WTC11 (cell line): Measurements from ENCODE around the gene TBL1X. TPM values are rescaled to one million over a fixed set of nuclear protein-coding genes. Genes with fewer than 3 reads are reported as not detected.

Source experiments
- ATAC-seq: fragments of 200-7000 bp; cut with Tn5 transposase; 2 replicates; pipeline ENCODE4 v1.10.0; 2021; ENCODE audit warnings: mild to moderate bottlenecking, moderate library complexity
- CTCF ChIA-PET: fragments of 300-600 bp; sonication (Branson Sonifier 250); formaldehyde crosslinking; loops from one replicate; lab custom pipeline; 2021; ENCODE audit warnings: antibody characterized with exemption; lab: Charles Lee
- POLR2A ChIA-PET: fragments of 350-600 bp; sonication (Branson Sonifier 250); formaldehyde crosslinking; loops from one replicate; lab custom pipeline; 2021; ENCODE audit warnings: antibody characterized with exemption; lab: Charles Lee
- DNase-seq: peaks from one replicate; pipeline ENCODE4 v3.0.0; 2021; ENCODE audit warnings: low spot score
- H3K27ac Mint-ChIP-seq: 2 replicates; pipeline ENCODE4 v1.8.0; 2021; ENCODE audit warnings: mixed read lengths
- H3K27me3 Mint-ChIP-seq: 2 replicates; pipeline ENCODE4 v1.8.0; 2021; ENCODE audit warnings: low read depth, mild to moderate bottlenecking, moderate library complexity, mixed read lengths
- H3K36me3 Mint-ChIP-seq: 2 replicates; pipeline ENCODE4 v1.8.0; 2021; ENCODE audit warnings: mixed read lengths
- H3K4me1 Mint-ChIP-seq: 2 replicates; pipeline ENCODE4 v1.8.0; 2022; ENCODE audit warnings: mixed read lengths
- H3K4me3 Mint-ChIP-seq: 2 replicates; pipeline ENCODE4 v1.8.0; 2021; ENCODE audit warnings: mild to moderate bottlenecking, moderate library complexity, mixed read lengths
- H3K9me3 Mint-ChIP-seq: 2 replicates; pipeline ENCODE4 v1.8.0; 2021; ENCODE audit warnings: mixed read lengths
- ATF1 ChIP-seq: sonication (generic); formaldehyde crosslinking; IDR thresholded peaks from 2 replicates; pipeline ENCODE4 v1.8.1; 2023; ENCODE audit warnings: mild to moderate bottlenecking, moderate library complexity, missing genetic modification reagents
- CREB1 ChIP-seq: sonication (generic); formaldehyde crosslinking; IDR thresholded peaks from 2 replicates; pipeline ENCODE4 v1.8.0; 2023; ENCODE audit warnings: mild to moderate bottlenecking, missing genetic modification reagents
- CREM ChIP-seq: sonication (generic); formaldehyde crosslinking; IDR thresholded peaks from 2 replicates; pipeline ENCODE4 v1.8.1; 2022; ENCODE audit warnings: mild to moderate bottlenecking, missing genetic modification reagents, moderate library complexity
- CTCF ChIP-seq: fragments of 200-600 bp; IDR thresholded peaks from 2 replicates; pipeline ENCODE4 v1.8.0; 2022; ENCODE audit warnings: antibody characterized with exemption
- FOXJ3 ChIP-seq: sonication (generic); formaldehyde crosslinking; IDR thresholded peaks from 2 replicates; pipeline ENCODE4 v1.9.0; 2021; ENCODE audit warnings: missing genetic modification reagents, mild to moderate bottlenecking, borderline replicate concordance
- HMGA2 ChIP-seq: fragments of 250-450 bp; sonication (Bioruptor Pico); IDR thresholded peaks from 2 replicates; pipeline ENCODE4 v1.4.0; 2021; ENCODE audit warnings: mild to moderate bottlenecking, moderate library complexity
- NFATC4 ChIP-seq: fragments of 250-450 bp; sonication (Bioruptor Pico); IDR thresholded peaks from 2 replicates; pipeline ENCODE4 v1.9.0; 2021; ENCODE audit warnings: mild to moderate bottlenecking
- RORB ChIP-seq: fragments of 250-450 bp; sonication (Bioruptor Pico); IDR thresholded peaks from 2 replicates; pipeline ENCODE4 v1.9.0; 2021; ENCODE audit warnings: mild to moderate bottlenecking
- ZNF121 ChIP-seq: sonication (generic); formaldehyde crosslinking; IDR thresholded peaks from 2 replicates; pipeline ENCODE4 v1.8.0; 2023; ENCODE audit warnings: missing genetic modification reagents
- ZNF232 ChIP-seq: sonication (generic); formaldehyde crosslinking; IDR thresholded peaks from 2 replicates; pipeline ENCODE4 v1.8.0; 2022; ENCODE audit warnings: mild to moderate bottlenecking, missing genetic modification reagents
- ZNF263 ChIP-seq: sonication (generic); formaldehyde crosslinking; IDR thresholded peaks from 2 replicates; pipeline ENCODE4 v1.8.1; 2022; ENCODE audit warnings: low read depth, mild to moderate bottlenecking, moderate library complexity, missing genetic modification reagents
- ZNF396 ChIP-seq: fragments of 250-450 bp; sonication (Bioruptor Pico); IDR thresholded peaks from 2 replicates; pipeline ENCODE4 v1.8.0; 2021; ENCODE audit warnings: mild to moderate bottlenecking, moderate library complexity, borderline replicate concordance
- ZNF671 ChIP-seq: fragments of 250-450 bp; sonication (Bioruptor Pico); IDR thresholded peaks from 2 replicates; pipeline ENCODE4 v1.8.0; 2021; ENCODE audit warnings: mild to moderate bottlenecking
- total RNA-seq: library from RNA; stranded (reverse); gene quantifications from 3 replicates; pipeline ENCODE4 v1.2.3, GENCODE V29; 2021
- TF ChIP-seq, protein P1 (sequence below): sonication (generic); formaldehyde crosslinking; IDR thresholded peaks from 2 replicates; pipeline ENCODE4 v1.8.1; 2022; ENCODE audit warnings: low read depth, missing genetic modification reagents, borderline replicate concordance
- TF ChIP-seq, protein P2 (sequence below): sonication (generic); formaldehyde crosslinking; IDR thresholded peaks from 2 replicates; pipeline ENCODE4 v1.8.0; 2022; ENCODE audit warnings: mild to moderate bottlenecking, missing genetic modification reagents
- TF ChIP-seq, protein P3 (sequence below): sonication (generic); formaldehyde crosslinking; IDR thresholded peaks from 2 replicates; pipeline ENCODE4 v1.8.0; 2022; ENCODE audit warnings: mild to moderate bottlenecking, missing genetic modification reagents
- TF ChIP-seq, protein P4 (sequence below): sonication (generic); formaldehyde crosslinking; IDR thresholded peaks from 2 replicates; pipeline ENCODE4 v1.8.0; 2023; ENCODE audit warnings: missing genetic modification reagents, mild to moderate bottlenecking, borderline replicate concordance
- TF ChIP-seq, protein P5 (sequence below): fragments of 250-450 bp; sonication (Bioruptor Pico); IDR thresholded peaks from 2 replicates; pipeline ENCODE4 v1.9.0; 2021; ENCODE audit warnings: mild to moderate bottlenecking, borderline replicate concordance

Gene TBL1X
- total RNA-seq, 1 experiment from 2014 or later = 27.7 TPM

DNA sequence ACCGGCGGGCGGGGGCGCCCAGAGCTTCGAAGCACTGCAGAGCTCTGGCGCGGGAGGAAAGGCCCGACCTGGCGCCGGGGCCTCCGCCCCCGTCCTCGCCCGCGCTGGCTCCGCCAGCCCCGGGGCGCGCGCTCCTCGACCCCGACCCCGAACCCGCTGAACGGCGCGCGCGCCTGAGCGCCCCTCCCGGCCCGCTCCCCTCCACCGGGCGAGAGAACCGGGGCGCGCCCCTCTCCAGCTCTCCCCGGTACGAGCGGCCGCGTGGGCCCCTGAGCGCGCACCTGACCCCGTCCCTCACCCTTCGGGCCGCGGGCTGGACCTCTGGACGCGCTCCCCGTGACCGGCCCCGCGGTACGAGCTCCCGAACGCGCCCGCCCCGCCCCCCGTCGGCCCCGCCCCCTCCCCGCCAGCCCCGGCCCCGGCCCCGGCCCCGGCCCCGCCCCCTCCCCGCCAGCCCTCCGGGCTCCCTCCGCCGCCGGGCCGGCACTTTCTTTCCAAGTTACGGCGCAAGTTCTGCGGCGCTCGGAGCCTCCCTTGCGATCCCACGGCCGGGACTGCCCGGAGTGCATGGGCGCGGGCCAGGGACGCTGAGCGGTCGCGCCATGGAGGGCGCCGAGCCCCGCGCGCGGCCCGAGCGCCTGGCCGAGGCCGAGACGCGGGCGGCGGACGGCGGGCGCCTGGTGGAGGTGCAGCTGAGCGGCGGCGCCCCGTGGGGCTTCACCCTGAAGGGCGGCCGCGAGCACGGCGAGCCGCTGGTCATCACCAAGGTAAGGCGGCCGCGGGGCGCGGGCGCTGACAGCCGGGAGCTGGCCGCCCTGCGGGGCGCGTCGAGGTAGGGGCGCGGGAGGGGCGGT, 321.3 kb downstream of the TBL1X start, which contains the start of gene SHROOM2:
Gene SHROOM2, plus strand, starts transcription at position 486 of the 854 bp plus-strand sequence. Its CDS starts 117 bp downstream, at position 603.
- TF ChIP-seq ZNF121 (CRISPR knock-in tag) (no peak), ATF1 (no peak), ZNF671 (CRISPR knock-in tag) (no peak), CREM (CRISPR knock-in tag) (no peak), FOXJ3 (CRISPR knock-in tag) (no peak)
- TF ChIP-seq, protein P1, sequence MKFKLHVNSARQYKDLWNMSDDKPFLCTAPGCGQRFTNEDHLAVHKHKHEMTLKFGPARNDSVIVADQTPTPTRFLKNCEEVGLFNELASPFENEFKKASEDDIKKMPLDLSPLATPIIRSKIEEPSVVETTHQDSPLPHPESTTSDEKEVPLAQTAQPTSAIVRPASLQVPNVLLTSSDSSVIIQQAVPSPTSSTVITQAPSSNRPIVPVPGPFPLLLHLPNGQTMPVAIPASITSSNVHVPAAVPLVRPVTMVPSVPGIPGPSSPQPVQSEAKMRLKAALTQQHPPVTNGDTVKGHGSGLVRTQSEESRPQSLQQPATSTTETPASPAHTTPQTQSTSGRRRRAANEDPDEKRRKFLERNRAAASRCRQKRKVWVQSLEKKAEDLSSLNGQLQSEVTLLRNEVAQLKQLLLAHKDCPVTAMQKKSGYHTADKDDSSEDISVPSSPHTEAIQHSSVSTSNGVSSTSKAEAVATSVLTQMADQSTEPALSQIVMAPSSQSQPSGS (CRISPR knock-in tag) = no peak
- TF ChIP-seq, protein P2, sequence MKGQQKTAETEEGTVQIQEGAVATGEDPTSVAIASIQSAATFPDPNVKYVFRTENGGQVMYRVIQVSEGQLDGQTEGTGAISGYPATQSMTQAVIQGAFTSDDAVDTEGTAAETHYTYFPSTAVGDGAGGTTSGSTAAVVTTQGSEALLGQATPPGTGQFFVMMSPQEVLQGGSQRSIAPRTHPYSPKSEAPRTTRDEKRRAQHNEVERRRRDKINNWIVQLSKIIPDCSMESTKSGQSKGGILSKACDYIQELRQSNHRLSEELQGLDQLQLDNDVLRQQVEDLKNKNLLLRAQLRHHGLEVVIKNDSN (CRISPR knock-in tag) = no peak
- TF ChIP-seq, all 79 proteins: peak for 0
- ATAC-seq (peak; percentile 53), DNase-seq (peak; percentile 42)
- Mint-ChIP-seq H3K9me3 (no peaks in the 10 kb centered on the region), H3K27me3 (0 out of 2 replicates have a peak, but pooled peaks cover 5% of the 10 kb centered on the region), H3K36me3 (0 out of 2 replicates have a peak, but pooled peaks cover 2% of the 10 kb centered on the region), H3K27ac (no peak within 1 kb of the TSS), H3K4me3 (peak within 1 kb of the TSS; percentile 86), H3K4me1 (peaks cover 41% of the 10 kb centered on the region)
- ChIA-PET POLR2A (no interaction called here), CTCF (interaction anchor here (1.2 kb wide), 1 partner anchor 85 kb away, joined by 3 read pairs; no protein-coding TSS in a partner anchor)

DNA sequence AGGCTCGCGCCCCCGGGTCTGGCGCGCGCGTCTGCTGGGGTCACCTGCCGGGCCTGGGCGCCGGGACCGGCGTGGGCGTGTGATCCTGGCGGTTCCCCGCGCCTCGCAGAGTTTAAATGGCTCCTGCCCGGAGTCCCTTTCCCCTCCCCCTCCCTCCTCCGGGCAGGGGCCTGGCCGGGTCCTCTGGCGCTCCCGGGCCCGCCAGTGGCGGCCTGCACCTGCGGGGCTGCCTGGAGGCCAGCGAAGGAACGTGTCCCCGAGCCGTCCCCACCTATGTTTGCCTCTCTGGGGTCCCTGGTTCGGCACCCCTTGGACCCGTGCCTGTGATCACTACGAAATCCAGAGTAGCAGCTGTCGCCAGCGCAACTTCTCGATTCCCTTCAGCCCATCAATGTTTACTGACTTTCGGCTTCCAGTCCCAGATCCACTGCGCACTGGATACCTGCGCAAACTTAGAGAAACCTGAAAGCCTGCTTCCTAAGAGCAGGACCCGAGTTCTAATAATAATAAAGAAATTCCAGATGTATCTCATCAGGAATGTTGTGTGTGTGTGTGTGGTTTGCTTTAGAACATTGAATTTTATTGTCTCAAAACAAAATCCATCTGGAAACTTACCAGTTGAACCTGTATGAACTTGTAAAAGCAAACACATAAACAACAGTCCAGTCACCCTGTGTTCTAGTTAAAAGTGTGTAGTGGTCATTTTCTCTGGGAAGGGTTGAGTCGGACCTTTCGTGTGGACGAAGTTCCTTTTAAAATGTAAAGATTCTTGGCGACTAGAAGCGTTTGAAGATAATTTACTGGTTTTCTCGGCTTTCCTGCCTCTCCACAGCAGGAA, 322.2 kb downstream of the TBL1X start:
- POLR2A ChIA-PET = no interaction called here
- H3K27ac Mint-ChIP-seq = no peak overlapping the region
- ATAC-seq = peak; percentile 16
- no peak for TF ChIP-seq HMGA2 (CRISPR knock-in tag)
- no peak for TF ChIP-seq CTCF
- TF ChIP-seq, protein P3, sequence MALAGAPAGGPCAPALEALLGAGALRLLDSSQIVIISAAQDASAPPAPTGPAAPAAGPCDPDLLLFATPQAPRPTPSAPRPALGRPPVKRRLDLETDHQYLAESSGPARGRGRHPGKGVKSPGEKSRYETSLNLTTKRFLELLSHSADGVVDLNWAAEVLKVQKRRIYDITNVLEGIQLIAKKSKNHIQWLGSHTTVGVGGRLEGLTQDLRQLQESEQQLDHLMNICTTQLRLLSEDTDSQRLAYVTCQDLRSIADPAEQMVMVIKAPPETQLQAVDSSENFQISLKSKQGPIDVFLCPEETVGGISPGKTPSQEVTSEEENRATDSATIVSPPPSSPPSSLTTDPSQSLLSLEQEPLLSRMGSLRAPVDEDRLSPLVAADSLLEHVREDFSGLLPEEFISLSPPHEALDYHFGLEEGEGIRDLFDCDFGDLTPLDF (CRISPR knock-in tag) = no peak
- no peak for TF ChIP-seq CREB1 (CRISPR knock-in tag)
- TF ChIP-seq, protein P4, sequence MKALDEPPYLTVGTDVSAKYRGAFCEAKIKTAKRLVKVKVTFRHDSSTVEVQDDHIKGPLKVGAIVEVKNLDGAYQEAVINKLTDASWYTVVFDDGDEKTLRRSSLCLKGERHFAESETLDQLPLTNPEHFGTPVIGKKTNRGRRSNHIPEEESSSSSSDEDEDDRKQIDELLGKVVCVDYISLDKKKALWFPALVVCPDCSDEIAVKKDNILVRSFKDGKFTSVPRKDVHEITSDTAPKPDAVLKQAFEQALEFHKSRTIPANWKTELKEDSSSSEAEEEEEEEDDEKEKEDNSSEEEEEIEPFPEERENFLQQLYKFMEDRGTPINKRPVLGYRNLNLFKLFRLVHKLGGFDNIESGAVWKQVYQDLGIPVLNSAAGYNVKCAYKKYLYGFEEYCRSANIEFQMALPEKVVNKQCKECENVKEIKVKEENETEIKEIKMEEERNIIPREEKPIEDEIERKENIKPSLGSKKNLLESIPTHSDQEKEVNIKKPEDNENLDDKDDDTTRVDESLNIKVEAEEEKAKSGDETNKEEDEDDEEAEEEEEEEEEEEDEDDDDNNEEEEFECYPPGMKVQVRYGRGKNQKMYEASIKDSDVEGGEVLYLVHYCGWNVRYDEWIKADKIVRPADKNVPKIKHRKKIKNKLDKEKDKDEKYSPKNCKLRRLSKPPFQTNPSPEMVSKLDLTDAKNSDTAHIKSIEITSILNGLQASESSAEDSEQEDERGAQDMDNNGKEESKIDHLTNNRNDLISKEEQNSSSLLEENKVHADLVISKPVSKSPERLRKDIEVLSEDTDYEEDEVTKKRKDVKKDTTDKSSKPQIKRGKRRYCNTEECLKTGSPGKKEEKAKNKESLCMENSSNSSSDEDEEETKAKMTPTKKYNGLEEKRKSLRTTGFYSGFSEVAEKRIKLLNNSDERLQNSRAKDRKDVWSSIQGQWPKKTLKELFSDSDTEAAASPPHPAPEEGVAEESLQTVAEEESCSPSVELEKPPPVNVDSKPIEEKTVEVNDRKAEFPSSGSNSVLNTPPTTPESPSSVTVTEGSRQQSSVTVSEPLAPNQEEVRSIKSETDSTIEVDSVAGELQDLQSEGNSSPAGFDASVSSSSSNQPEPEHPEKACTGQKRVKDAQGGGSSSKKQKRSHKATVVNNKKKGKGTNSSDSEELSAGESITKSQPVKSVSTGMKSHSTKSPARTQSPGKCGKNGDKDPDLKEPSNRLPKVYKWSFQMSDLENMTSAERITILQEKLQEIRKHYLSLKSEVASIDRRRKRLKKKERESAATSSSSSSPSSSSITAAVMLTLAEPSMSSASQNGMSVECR (CRISPR knock-in tag) = no peak
- TF ChIP-seq ZNF396 (CRISPR knock-in tag) = no peak
- no peak for TF ChIP-seq ZNF232 (CRISPR knock-in tag)
- TF ChIP-seq, protein P5, sequence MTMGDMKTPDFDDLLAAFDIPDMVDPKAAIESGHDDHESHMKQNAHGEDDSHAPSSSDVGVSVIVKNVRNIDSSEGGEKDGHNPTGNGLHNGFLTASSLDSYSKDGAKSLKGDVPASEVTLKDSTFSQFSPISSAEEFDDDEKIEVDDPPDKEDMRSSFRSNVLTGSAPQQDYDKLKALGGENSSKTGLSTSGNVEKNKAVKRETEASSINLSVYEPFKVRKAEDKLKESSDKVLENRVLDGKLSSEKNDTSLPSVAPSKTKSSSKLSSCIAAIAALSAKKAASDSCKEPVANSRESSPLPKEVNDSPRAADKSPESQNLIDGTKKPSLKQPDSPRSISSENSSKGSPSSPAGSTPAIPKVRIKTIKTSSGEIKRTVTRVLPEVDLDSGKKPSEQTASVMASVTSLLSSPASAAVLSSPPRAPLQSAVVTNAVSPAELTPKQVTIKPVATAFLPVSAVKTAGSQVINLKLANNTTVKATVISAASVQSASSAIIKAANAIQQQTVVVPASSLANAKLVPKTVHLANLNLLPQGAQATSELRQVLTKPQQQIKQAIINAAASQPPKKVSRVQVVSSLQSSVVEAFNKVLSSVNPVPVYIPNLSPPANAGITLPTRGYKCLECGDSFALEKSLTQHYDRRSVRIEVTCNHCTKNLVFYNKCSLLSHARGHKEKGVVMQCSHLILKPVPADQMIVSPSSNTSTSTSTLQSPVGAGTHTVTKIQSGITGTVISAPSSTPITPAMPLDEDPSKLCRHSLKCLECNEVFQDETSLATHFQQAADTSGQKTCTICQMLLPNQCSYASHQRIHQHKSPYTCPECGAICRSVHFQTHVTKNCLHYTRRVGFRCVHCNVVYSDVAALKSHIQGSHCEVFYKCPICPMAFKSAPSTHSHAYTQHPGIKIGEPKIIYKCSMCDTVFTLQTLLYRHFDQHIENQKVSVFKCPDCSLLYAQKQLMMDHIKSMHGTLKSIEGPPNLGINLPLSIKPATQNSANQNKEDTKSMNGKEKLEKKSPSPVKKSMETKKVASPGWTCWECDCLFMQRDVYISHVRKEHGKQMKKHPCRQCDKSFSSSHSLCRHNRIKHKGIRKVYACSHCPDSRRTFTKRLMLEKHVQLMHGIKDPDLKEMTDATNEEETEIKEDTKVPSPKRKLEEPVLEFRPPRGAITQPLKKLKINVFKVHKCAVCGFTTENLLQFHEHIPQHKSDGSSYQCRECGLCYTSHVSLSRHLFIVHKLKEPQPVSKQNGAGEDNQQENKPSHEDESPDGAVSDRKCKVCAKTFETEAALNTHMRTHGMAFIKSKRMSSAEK (CRISPR knock-in tag) = no peak
- TF ChIP-seq ATF1 = no peak
- TF ChIP-seq ZNF263 (CRISPR knock-in tag) = no peak
- TF ChIP-seq NFATC4 = no peak
- no peak for TF ChIP-seq RORB (CRISPR knock-in tag)

More for the DNA sequence above, 322.2 kb downstream of the TBL1X start:
- no peaks in the 10 kb centered on the region for H3K9me3 Mint-ChIP-seq
- peak; percentile 22 for DNase-seq
- peak overlapping the region; percentile 86 for H3K4me3 Mint-ChIP-seq
- H3K4me1 Mint-ChIP-seq = peaks cover 42% of the 10 kb centered on the region
- 0 out of 2 replicates have a peak, but pooled peaks cover 5% of the 10 kb centered on the region for H3K27me3 Mint-ChIP-seq
- 0 out of 2 replicates have a peak, but pooled peaks cover 2% of the 10 kb centered on the region for H3K36me3 Mint-ChIP-seq
- CTCF ChIA-PET = interaction anchor here (1.2 kb wide), 1 partner anchor 86 kb away, joined by 3 read pairs; no protein-coding TSS in a partner anchor
